Left cardiac atrium (tissue), 4 donors: Measurements from ENCODE around the gene KCNN3. TPM values are rescaled to one million over a fixed set of nuclear protein-coding genes. Genes with fewer than 3 reads are reported as not detected.
"Not testable (repeated sequence)": the region's sequence is repeated elsewhere in the genome, so short reads cannot be mapped to it uniquely, and the experiment has no call there.

Experiments
- ATAC-seq, 2 donors: fragments of 200-7000 bp; cut with Tn5 transposase; one replicate each; pipeline ENCODE4 v1.9.1; 2020; ENCODE audit warnings: mild to moderate bottlenecking in 2 of 2, moderate library complexity in 2 of 2
- DNase-seq: peaks from one replicate; pipeline ENCODE4 v3.0.0-alpha.2; 2020
- intact Hi-C, 2 donors: fragments of 100-400 bp; cut with DNase I; formaldehyde crosslinking; loops; one replicate each; pipeline versions ENCODE4 v1.14.1 to v1.15.1; 2022 to 2023
- total RNA-seq, 2 donors: library from RNA; stranded (reverse); fragmentation: NEBNext Ultra II Directional; extraction: Animal tissue kit (Norgen Biotek cat#: 25700); gene quantifications; one replicate each; pipeline ENCODE4 v1.2.1, GENCODE V29; 2021
- donor health status: DM: no; HTN: yes; CAD: no.
- donor health status: DM: no; HTN: yes; CAD: no; lungs with severe emphysema.
- donor health status: DM: yes; HTN: yes; CAD: no.
- donor health status: Dilated cardiomyopathy.

Gene KCNN3
- total RNA-seq, 2 donors from 2014 or later = 3.2 to 4.6 TPM

GRCh38 chr1:154714052-154714623, 155.9 kb downstream of the KCNN3 start:
- DNase-seq (no peak), ATAC-seq (no peak)
- intact Hi-C loops = no loop called here

GRCh38 chr1:154713005-154713404, 157.1 kb downstream of the KCNN3 start:
- intact Hi-C loops = no loop called here
- no peak for DNase-seq
- no peak for ATAC-seq

- ATAC-seq (no peak), DNase-seq (no peak)
- intact Hi-C loops = no loop called here
Measured at GRCh38 chr1:154712166-154712810, 157.8 kb downstream of the KCNN3 start.

GRCh38 chr1:154711416-154711815, 158.7 kb downstream of the KCNN3 start:
- DNase-seq = no peak
- intact Hi-C loops = no loop called here
- ATAC-seq = no peak

GRCh38 chr1:154710106-154710505, 160.0 kb downstream of the KCNN3 start:
- intact Hi-C loops = no loop called here
- no peak for ATAC-seq
- no peak for DNase-seq

- no peak for DNase-seq
- peak; percentile 77 to 80 for ATAC-seq
- intact Hi-C loops = no loop called here
Measured at GRCh38 chr1:154707901-154708463, 162.1 kb downstream of the KCNN3 start.

- intact Hi-C loops = no loop called here
- DNase-seq (no peak), ATAC-seq (no peak)
Measured at GRCh38 chr1:154706851-154707250, 163.2 kb downstream of the KCNN3 start.

GRCh38 chr1:154705544-154705943, 164.5 kb downstream of the KCNN3 start:
- ATAC-seq = no peak
- no peak for DNase-seq
- intact Hi-C loops = no loop called here

- ATAC-seq (no peak), DNase-seq (no peak)
- intact Hi-C loops = no loop called here
Measured at GRCh38 chr1:154703170-154703569, 166.9 kb downstream of the KCNN3 start.

GRCh38 chr1:154698320-154699096, 171.6 kb downstream of the KCNN3 start:
- no peak for DNase-seq
- intact Hi-C loops = loop anchor here in 1 of 2 donors (10.0 kb wide), 1 partner anchor 56 kb away; no protein-coding TSS in a partner anchor
- ATAC-seq = peak in 1 of 2 donors; percentile 51

- no peak for DNase-seq
- intact Hi-C loops = loop anchor here in 1 of 2 donors (10.0 kb wide), 1 partner anchor 57 kb away; no protein-coding TSS in a partner anchor
- ATAC-seq = no peak
Measured at GRCh38 chr1:154697710-154698109, 172.4 kb downstream of the KCNN3 start.

GRCh38 chr1:154696456-154696855, 173.6 kb downstream of the KCNN3 start:
- DNase-seq = no peak
- intact Hi-C loops = loop anchor here in 1 of 2 donors (10.0 kb wide), 1 partner anchor 58 kb away; no protein-coding TSS in a partner anchor
- peak in 1 of 2 donors; percentile 54 for ATAC-seq

- intact Hi-C loops = loop anchor here in 1 of 2 donors (10.0 kb wide), 1 partner anchor 59 kb away; no protein-coding TSS in a partner anchor
- ATAC-seq (no peak), DNase-seq (no peak)
Measured at GRCh38 chr1:154695985-154696384, 174.1 kb downstream of the KCNN3 start.

- DNase-seq (no peak), ATAC-seq (no peak)
- intact Hi-C loops = loop anchor here in 1 of 2 donors (10.0 kb wide), 1 partner anchor 60 kb away; no protein-coding TSS in a partner anchor
Measured at GRCh38 chr1:154694995-154695394, 175.1 kb downstream of the KCNN3 start.

GRCh38 chr1:154689083-154689482, 181.0 kb downstream of the KCNN3 start:
- DNase-seq (no peak), ATAC-seq (no peak)
- intact Hi-C loops = no loop called here

GRCh38 chr1:154686507-154686906, 183.6 kb downstream of the KCNN3 start:
- intact Hi-C loops = no loop called here
- no peak for ATAC-seq
- DNase-seq = no peak

- intact Hi-C loops = no loop called here
Measured at GRCh38 chr1:154683820-154684219, 186.3 kb downstream of the KCNN3 start.

GRCh38 chr1:154682254-154682653, 187.8 kb downstream of the KCNN3 start:
- intact Hi-C loops = no loop called here

More at GRCh38 chr1:154683820-154684219, 186.3 kb downstream of the KCNN3 start:
- DNase-seq (no peak), ATAC-seq (no peak)

GRCh38 chr1:154677844-154678243, 192.2 kb downstream of the KCNN3 start:
- ATAC-seq, intact Hi-C loops, DNase-seq: not testable (repeated sequence)

More at GRCh38 chr1:154682254-154682653, 187.8 kb downstream of the KCNN3 start:
- DNase-seq (no peak), ATAC-seq (no peak)
